CD4-positive, alpha-beta T cell treated with Interleukin-10 for 1 hour (primary cell): ENCODE measurements around the gene HNF4A.

ENCODE experiments used
- DNase-seq: peaks from one replicate; pipeline ENCODE4 v3.0.0-alpha.2; 2020

HNF4A gene

DNA sequence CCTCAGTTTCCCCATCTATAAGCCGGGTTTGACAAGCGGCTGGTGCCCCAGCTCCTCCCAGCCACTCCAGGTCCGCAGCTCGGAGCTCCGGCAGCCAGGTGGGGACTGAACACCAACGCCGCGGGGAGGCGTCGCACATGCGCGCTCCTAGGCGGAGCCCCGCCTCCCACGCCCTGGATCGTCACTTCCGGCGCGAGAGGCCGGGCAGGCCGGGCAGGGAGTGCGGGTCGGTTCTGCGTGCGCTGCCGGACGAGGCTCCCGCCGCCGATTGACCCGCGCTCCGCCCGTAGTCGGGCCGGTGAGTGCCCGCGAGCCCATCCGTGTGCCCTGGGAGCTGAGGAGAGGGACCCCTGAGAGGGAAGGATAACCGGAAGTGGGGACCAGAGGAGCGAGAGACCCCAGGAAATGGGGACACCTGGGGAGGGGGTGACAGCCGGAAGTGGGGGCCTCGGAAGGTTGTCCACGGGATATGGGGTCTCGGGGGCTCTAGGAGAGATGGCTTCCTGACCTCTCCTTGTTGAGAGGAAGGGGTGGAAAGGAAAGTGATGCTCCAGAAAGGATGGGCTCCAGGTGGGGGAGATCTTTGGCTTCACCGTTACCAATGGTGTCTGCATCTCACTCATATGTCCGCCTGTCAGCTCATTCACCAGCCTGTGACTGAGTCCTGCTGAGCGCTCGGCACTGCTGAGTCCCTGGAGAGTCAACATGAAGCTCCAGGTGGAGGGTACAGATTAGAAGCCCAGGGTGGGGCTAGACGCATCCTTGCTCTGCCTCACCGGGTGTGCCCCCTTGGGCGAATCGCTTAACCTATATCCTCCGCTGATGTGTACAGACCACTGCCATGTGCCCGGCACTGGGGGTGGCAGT, 120.4 kb downstream of the HNF4A start, which contains the start of gene TTPAL:
Gene TTPAL, plus strand, starts transcription at position 181 of the 867 bp plus-strand sequence. CDS start 4,126 bp downstream, outside the sequence.
- DNase-seq = peak; percentile 89

DNA sequence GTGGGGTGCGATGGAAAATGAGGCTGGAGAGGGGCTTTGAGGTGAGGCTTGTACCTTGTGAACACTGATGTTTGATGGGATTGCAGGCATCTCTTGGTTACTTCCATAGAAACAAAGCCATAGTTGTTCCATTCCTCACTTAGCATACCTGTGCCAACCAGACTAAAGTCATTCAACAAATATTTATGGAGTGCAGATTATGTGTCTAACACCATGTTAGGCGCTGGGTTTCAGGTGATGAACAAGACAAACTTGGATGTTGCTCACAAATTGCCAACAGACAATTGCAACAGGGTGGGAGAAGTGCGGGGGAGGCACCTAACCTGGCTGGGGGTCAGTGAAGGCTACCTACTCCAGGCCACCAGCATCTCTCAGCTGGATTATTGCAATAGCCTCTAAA, 121.7 kb downstream of the HNF4A start:
- no peak for DNase-seq

- no peak for DNase-seq
Observed at GRCh38 chr20:44478206-44478605, 122.7 kb downstream of the HNF4A start.

DNA sequence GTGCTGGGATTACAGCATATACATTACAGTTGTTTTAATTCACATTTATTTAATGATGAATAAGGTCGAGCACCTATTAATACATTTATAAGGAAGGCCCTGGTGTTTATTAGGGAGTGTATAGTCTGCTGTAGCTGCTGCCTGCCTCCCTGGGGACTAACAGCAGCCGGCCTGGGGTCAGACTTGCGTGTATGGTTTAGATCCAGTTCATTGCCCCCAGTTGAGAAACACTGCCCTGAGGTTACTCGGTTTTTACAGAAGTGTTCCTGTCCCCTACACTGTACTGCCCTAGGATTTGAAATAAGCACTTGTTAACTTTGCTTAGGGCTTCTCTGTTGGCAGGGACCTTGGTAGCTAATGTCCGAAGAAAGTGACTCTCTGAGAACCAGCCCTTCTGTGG, 124.1 kb downstream of the HNF4A start:
- no peak for DNase-seq

DNA sequence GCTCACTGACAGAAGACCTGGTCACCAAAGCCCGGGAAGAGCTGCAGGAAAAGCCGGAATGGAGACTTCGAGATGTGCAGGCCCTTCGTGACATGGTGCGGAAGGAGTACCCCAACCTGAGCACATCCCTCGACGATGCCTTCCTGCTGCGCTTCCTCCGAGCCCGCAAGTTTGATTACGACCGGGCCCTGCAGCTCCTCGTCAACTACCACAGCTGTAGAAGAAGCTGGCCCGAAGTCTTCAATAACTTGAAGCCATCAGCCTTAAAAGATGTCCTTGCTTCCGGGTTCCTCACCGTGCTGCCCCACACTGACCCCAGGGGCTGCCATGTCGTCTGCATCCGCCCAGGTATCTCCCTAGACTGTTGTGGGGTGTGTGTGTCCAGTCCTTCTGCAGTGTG, 124.6 kb downstream of the HNF4A start:
- no peak for DNase-seq

GRCh38 chr20:44481719-44482416, 126.4 kb downstream of the HNF4A start:
- DNase-seq = no peak

DNA sequence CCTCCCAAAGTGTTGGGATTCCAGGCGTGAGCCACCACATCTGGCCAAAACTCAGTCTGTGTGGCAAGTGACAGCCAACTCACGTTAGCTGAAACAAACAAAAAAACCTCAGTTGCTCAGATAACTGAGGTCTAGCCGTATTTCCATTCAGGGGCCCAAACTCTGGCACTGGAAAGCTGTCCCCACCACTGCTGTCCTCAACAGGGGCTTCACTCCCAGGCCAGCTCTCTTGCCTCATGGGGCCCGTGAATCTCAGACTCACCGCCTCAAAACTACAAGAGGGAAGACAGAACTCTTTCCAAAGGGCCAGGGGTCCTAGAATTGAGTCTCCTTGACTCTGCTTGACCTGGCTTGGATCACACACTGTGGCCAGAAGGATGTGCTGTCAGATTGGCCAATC, 127.6 kb downstream of the HNF4A start:
- DNase-seq = no peak
